Stimulated activated CD4-positive, alpha-beta T cell treated with anti-CD3 and anti-CD28 coated beads, Interleukin-2, amount 100 ng/mL, for 48 hours (primary cell): ENCODE data around the gene FKTN.

Experiments used
- DNase-seq, 2 donors: peaks; one replicate each; pipeline ENCODE4 v3.0.0-alpha.2; 2020

FKTN gene

GRCh38 chr9:105679257-105680022 lies 121.5 kb downstream of the FKTN start:
- no peak for DNase-seq

- no peak for DNase-seq
Observed at GRCh38 chr9:105681313-105681712, 123.4 kb downstream of the FKTN start.

- DNase-seq: no peak
Observed at GRCh38 chr9:105681724-105682123, 123.8 kb downstream of the FKTN start.

- no peak for DNase-seq
Observed at GRCh38 chr9:105683688-105684275, 125.9 kb downstream of the FKTN start.

GRCh38 chr9:105686936-105687335 lies 129.0 kb downstream of the FKTN start:
- no peak for DNase-seq
